Measurements from ENCODE around the gene LHFPL6.

- TF ChIP-seq POLR2AphosphoS5 (IDR thresholded peaks at IDR 0.05; ENCODE audit: low read depth, low read length) (no peak), FOXP2 (optimal IDR thresholded peaks at IDR 0.05; ENCODE audit: borderline replicate concordance, extremely low read depth, extremely low read length, insufficient read depth) (no peak), REST (IDR thresholded peaks at IDR 0.05; ENCODE audit: insufficient read depth in 1 of 2, low read depth in 2 of 2, low read length in 2 of 2) (no peak), TAF1 (IDR thresholded peaks at IDR 0.05; ENCODE audit: borderline replicate concordance, insufficient read depth, low read length) (no peak), SIN3A (IDR thresholded peaks at IDR 0.05; ENCODE audit: borderline replicate concordance, insufficient read depth, low read length) (no peak)
Measured at GRCh38 chr13:39597838-39598237, 5.2 kb downstream of the LHFPL6 start.
